T-helper 2 cell treated with Interferon-gamma antibody and Interleukin-4, amounts not matched to agents 5 μg/mL and 100 μg/mL, for 36 hours (primary cell): ENCODE data around the gene BCAS3.
"Not testable (repeated sequence)": the region's sequence is repeated elsewhere in the genome, so short reads cannot be mapped to it uniquely, and the experiment has no call there.

Experiments
- DNase-seq: peaks from one replicate; pipeline ENCODE4 v3.0.0; 2021; ENCODE audit warnings: low spot score
- H3K27ac Mint-ChIP-seq: one replicate; pipeline ENCODE4 v1.8.0; 2021; ENCODE audit warnings: mild to moderate bottlenecking, mixed read lengths
- H3K27me3 Mint-ChIP-seq: one replicate; pipeline ENCODE4 v1.8.0; 2021; ENCODE audit warnings: low read depth, mixed read lengths
- H3K36me3 Mint-ChIP-seq: one replicate; pipeline ENCODE4 v1.8.0; 2021; ENCODE audit warnings: low read depth, mixed read lengths
- H3K4me1 Mint-ChIP-seq: one replicate; pipeline ENCODE4 v1.8.0; 2021; ENCODE audit warnings: low read depth, mixed read lengths
- H3K4me3 Mint-ChIP-seq: one replicate; pipeline ENCODE4 v1.8.0; 2022; ENCODE audit warnings: mild to moderate bottlenecking, moderate library complexity, mixed read lengths
- H3K9me3 Mint-ChIP-seq: one replicate; pipeline ENCODE4 v1.8.0; 2021; ENCODE audit warnings: mixed read lengths

The BCAS3 gene

GRCh38 chr17:60863892-60864707 is 186.4 kb downstream of the BCAS3 start:
- H3K4me1 Mint-ChIP-seq = peaks cover 22% of the 10 kb centered on the region
- DNase-seq = no peak
- peak overlapping the region; percentile 48 for H3K4me3 Mint-ChIP-seq
- no peaks in the 10 kb centered on the region for H3K27me3 Mint-ChIP-seq
- no peaks in the 10 kb centered on the region for H3K9me3 Mint-ChIP-seq
- H3K27ac Mint-ChIP-seq = peak overlapping the region; percentile 27
- no peaks in the 10 kb centered on the region for H3K36me3 Mint-ChIP-seq

DNA sequence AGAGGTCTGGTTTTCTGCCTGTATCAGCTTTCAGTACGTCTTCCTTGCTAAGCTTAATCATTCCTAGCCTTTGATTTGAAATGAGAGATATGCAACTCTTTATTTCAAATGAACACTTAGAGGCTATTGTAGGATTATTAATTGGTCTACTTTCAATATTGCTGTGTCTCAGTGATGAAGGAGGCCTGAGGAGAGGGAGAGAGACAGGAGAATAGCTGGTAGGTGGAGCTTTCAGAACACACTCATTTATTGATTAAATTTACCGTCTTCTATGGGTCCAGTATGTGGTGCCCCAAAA is 187.0 kb downstream of the BCAS3 start:
- Mint-ChIP-seq H3K36me3 (no peaks in the 10 kb centered on the region), H3K9me3 (no peaks in the 10 kb centered on the region), H3K27me3 (no peaks in the 10 kb centered on the region), H3K27ac (peak overlapping the region; percentile 27), H3K4me1 (peaks cover 22% of the 10 kb centered on the region), H3K4me3 (peak overlapping the region; percentile 48)
- DNase-seq = no peak

DNA sequence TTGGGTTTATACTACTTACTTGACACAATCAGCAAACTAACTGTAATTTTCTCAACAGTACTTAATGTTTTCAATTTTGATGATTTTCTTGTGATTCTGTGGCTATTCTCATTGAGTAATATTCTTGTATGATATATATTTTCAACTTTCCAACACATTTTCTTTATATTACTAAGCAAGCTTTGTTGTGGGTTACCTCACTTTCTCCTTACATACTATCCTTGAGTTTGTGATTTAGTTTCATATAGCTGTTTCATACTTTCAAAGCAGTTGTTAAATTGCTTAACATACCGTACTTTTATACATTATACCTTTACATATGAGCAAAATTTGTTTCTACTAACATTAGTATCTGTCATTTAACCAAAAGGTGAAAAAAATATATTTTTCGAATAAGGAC is 197.1 kb downstream of the BCAS3 start:
- no peaks in the 10 kb centered on the region for H3K9me3 Mint-ChIP-seq
- H3K36me3 Mint-ChIP-seq = no peaks in the 10 kb centered on the region
- H3K27me3 Mint-ChIP-seq = peaks cover 32% of the 10 kb centered on the region
- H3K4me3 Mint-ChIP-seq = no peak overlapping the region
- H3K4me1 Mint-ChIP-seq = no peaks in the 10 kb centered on the region
- no peak overlapping the region for H3K27ac Mint-ChIP-seq
- no peak for DNase-seq

DNA sequence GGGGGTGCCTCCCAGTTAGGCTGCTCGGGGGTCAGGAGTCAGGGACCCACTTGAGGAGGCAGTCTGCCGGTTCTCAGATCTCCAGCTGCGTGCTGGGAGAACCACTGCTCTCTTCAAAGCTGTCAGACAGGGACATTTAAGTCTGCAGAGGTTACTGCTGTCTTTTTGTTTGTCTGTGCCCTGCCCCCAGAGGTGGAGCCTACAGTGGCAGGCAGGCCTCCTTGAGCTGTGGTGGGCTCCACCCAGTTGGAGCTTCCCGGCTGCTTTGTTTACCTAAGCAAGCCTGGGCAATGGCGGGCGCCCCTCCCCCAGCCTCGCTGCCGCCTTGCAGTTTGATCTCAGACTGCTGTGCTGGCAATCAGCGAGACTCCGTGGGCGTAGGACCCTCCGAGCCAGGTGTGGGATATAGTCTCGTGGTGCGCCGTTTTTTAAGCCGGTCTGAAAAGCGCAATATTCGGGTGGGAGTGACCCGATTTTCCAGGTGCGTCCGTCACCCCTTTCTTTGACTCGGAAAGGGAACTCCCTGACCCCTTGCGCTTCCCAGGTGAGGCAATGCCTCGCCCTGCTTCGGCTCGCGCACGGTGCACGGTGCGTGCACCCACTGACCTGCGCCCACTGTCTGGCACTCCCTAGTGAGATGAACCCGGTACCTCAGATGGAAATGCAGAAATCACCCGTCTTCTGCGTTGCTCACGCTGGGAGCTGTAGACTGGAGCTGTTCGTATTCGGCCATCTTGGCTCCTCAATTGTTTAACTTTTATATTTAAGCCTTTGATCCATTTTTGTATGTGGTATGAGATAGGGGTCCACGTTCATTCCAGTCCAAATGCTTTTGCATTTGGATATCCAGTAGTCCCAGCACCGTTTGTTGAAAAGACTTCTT is 209.3 kb downstream of the BCAS3 start:
- H3K4me3 Mint-ChIP-seq, H3K4me1 Mint-ChIP-seq, H3K27ac Mint-ChIP-seq, H3K36me3 Mint-ChIP-seq, DNase-seq, H3K27me3 Mint-ChIP-seq, H3K9me3 Mint-ChIP-seq: not testable (repeated sequence)

- Mint-ChIP-seq H3K4me3 (no peak overlapping the region), H3K9me3 (no peaks in the 10 kb centered on the region), H3K36me3 (no peaks in the 10 kb centered on the region), H3K27ac (no peak overlapping the region), H3K27me3 (no peaks in the 10 kb centered on the region), H3K4me1 (no peaks in the 10 kb centered on the region)
- DNase-seq = no peak
Measured at GRCh38 chr17:60887614-60888028, 210.0 kb downstream of the BCAS3 start.

DNA sequence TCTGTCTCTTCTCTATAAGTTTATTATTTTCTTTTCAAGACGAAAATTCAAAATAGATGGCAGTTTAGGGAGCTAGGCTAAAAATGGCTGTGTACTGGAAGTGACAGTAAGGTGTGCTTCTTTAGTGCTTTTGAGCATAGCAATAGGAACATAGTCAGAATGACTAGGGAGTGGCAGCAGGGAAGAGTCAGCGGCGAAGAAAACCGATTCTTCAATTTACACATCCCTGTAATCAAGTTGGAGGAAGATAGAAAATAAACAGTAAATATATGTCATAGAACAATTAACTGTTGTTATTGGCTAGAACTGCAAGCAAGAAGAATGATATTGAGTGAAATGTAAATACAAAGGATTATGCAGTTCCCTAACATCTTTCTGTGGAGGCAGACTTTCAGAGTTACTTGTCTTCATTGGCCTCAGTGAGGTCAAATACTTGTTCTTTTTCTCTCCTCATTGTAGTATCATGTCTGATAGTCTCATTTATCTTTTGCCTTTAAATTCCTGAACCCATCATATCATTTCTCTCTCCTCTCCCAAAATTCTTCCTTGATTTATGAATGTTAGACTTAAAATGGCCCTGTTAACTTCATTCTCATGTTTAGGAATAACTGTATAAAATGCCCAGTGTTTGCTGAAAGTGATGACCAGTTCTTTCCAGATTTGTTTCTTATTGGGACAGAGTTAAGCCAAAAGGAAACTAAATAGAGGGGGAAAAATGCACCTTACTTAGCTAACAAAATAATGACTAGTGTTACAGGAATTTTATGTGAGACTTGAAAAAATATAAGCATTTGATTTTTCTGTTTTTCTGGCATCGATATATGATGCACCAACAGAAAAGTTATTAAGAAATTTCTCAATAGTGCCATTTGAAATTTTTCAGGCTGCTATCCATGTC is 211.4 kb downstream of the BCAS3 start:
- no peak for DNase-seq
- H3K27ac Mint-ChIP-seq = no peak overlapping the region
- H3K9me3 Mint-ChIP-seq = no peaks in the 10 kb centered on the region
- no peaks in the 10 kb centered on the region for H3K4me1 Mint-ChIP-seq
- H3K27me3 Mint-ChIP-seq = no peaks in the 10 kb centered on the region
- H3K36me3 Mint-ChIP-seq = no peaks in the 10 kb centered on the region
- H3K4me3 Mint-ChIP-seq = no peak overlapping the region

DNA sequence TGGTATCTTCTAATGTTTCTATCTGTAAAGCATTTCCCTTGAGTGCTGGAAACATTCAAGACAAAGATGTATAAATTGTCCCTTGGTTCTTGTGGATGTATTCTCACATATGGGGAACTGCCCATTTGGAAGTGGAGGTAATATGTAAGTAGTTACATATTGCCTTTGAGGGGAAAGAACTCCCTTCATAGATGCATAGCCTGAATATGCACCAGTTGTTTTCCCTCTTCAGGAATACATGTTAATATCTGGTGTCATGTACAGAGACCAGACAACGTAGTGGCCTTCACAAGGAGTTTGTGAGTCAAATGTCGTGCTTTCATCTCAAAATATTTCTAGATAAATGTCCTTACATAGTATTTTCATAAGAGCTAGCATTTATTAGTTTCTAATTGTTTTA is 213.5 kb downstream of the BCAS3 start:
- H3K9me3 Mint-ChIP-seq = no peaks in the 10 kb centered on the region
- H3K4me1 Mint-ChIP-seq = no peaks in the 10 kb centered on the region
- no peaks in the 10 kb centered on the region for H3K36me3 Mint-ChIP-seq
- no peak overlapping the region for H3K4me3 Mint-ChIP-seq
- DNase-seq = no peak
- no peak overlapping the region for H3K27ac Mint-ChIP-seq
- H3K27me3 Mint-ChIP-seq = peaks cover 3% of the 10 kb centered on the region

GRCh38 chr17:60893475-60893874 is 215.8 kb downstream of the BCAS3 start:
- DNase-seq = no peak
- Mint-ChIP-seq H3K9me3 (peaks cover 13% of the 10 kb centered on the region), H3K36me3 (no peaks in the 10 kb centered on the region), H3K4me1 (no peaks in the 10 kb centered on the region), H3K27me3 (peaks cover 6% of the 10 kb centered on the region), H3K4me3 (no peak overlapping the region), H3K27ac (no peak overlapping the region)

- no peaks in the 10 kb centered on the region for H3K36me3 Mint-ChIP-seq
- no peak overlapping the region for H3K4me3 Mint-ChIP-seq
- H3K9me3 Mint-ChIP-seq = peaks cover 13% of the 10 kb centered on the region
- peaks cover 6% of the 10 kb centered on the region for H3K27me3 Mint-ChIP-seq
- no peak for DNase-seq
- H3K27ac Mint-ChIP-seq = no peak overlapping the region
- H3K4me1 Mint-ChIP-seq = no peaks in the 10 kb centered on the region
Measured at GRCh38 chr17:60896996-60897395, 219.3 kb downstream of the BCAS3 start.

- Mint-ChIP-seq H3K4me1 (no peaks in the 10 kb centered on the region), H3K36me3 (no peaks in the 10 kb centered on the region), H3K4me3 (no peak overlapping the region), H3K27me3 (peaks cover 6% of the 10 kb centered on the region), H3K9me3 (peaks cover 13% of the 10 kb centered on the region), H3K27ac (no peak overlapping the region)
- no peak for DNase-seq
Measured at GRCh38 chr17:60899115-60899514, 221.5 kb downstream of the BCAS3 start.

GRCh38 chr17:60900688-60901087 is 223.0 kb downstream of the BCAS3 start:
- Mint-ChIP-seq H3K4me1 (no peaks in the 10 kb centered on the region), H3K9me3 (peaks cover 13% of the 10 kb centered on the region), H3K4me3 (no peak overlapping the region), H3K27ac (no peak overlapping the region), H3K27me3 (peaks cover 3% of the 10 kb centered on the region), H3K36me3 (no peaks in the 10 kb centered on the region)
- DNase-seq = no peak

DNA sequence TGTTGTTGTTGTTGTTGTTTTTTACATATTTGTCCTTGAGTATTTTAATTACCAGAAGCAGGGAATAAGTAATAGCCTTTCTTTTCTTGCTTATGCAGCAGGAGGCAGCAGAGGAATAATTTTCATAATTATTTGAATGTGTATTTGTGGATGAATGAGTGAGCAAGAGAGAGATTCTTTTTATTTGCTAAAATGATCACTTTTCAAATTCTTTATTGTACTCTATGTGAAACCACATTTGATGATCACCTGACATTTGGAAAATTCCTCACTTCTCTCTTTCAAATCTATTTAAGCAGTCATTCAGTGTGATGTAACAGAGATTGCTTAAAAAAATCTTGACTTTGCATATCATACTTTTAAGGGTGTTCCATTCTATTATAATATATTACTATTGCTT is 223.6 kb downstream of the BCAS3 start:
- no peaks in the 10 kb centered on the region for H3K4me1 Mint-ChIP-seq
- no peak for DNase-seq
- H3K36me3 Mint-ChIP-seq = no peaks in the 10 kb centered on the region
- peaks cover 13% of the 10 kb centered on the region for H3K9me3 Mint-ChIP-seq
- H3K4me3 Mint-ChIP-seq = no peak overlapping the region
- no peak overlapping the region for H3K27ac Mint-ChIP-seq
- peaks cover 3% of the 10 kb centered on the region for H3K27me3 Mint-ChIP-seq

DNA sequence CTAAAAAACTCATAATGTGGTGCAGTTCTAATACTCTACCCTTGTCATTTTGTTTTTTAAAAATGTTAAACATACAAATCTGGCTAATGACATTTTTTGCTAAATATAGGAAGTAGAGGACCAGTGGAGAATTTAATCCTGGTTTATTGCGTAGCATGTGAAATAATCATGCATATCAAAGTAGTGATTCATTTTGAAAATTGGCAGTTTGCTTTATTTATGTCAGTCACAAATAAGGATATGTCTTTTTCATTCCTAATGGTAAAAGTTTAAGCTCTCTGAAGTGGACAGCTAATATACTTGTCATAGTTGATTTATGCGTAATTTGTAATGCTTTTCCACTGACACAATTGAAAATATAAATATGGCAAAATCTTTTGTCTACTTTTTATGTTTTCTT is 224.2 kb downstream of the BCAS3 start:
- H3K9me3 Mint-ChIP-seq = peaks cover 9% of the 10 kb centered on the region

GRCh38 chr17:60902399-60902798 is 224.7 kb downstream of the BCAS3 start:
- no peak overlapping the region for H3K4me3 Mint-ChIP-seq
- H3K9me3 Mint-ChIP-seq = peaks cover 3% of the 10 kb centered on the region
- H3K4me1 Mint-ChIP-seq = no peaks in the 10 kb centered on the region
- peaks cover 3% of the 10 kb centered on the region for H3K27me3 Mint-ChIP-seq
- no peak for DNase-seq
- no peak overlapping the region for H3K27ac Mint-ChIP-seq
- H3K36me3 Mint-ChIP-seq = no peaks in the 10 kb centered on the region

More for the DNA sequence above, 224.2 kb downstream of the BCAS3 start:
- H3K36me3 Mint-ChIP-seq = no peaks in the 10 kb centered on the region
- DNase-seq = no peak
- no peaks in the 10 kb centered on the region for H3K4me1 Mint-ChIP-seq
- H3K27me3 Mint-ChIP-seq = peaks cover 3% of the 10 kb centered on the region
- H3K27ac Mint-ChIP-seq = no peak overlapping the region
- no peak overlapping the region for H3K4me3 Mint-ChIP-seq
